ENCODE data around the gene MAG.

DNA sequence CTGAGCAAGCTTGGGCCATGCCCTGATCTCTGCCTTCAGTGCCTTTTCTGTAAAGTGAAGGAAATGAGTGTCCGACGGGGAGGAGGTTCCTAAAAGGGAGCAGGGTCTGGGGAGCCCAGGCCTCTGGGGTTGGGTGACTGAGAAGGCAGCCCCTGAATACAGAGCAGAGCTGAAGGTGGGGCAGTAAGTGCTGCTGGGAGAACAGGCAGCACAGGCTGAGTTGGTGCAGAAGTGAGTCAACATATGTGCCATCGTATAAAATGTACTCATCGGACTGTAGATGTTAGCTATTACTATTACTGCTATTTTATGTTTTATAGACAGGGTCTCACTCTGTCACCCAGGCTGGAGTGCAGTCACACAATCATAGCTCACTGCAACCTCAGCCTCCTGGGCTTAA, 10.7 kb upstream of the MAG start:
- TF ChIP-seq EZH2 (IDR thresholded peaks at IDR 0.05; ENCODE audit: borderline replicate concordance, low read length): no peak
- TF ChIP-seq, protein P1, sequence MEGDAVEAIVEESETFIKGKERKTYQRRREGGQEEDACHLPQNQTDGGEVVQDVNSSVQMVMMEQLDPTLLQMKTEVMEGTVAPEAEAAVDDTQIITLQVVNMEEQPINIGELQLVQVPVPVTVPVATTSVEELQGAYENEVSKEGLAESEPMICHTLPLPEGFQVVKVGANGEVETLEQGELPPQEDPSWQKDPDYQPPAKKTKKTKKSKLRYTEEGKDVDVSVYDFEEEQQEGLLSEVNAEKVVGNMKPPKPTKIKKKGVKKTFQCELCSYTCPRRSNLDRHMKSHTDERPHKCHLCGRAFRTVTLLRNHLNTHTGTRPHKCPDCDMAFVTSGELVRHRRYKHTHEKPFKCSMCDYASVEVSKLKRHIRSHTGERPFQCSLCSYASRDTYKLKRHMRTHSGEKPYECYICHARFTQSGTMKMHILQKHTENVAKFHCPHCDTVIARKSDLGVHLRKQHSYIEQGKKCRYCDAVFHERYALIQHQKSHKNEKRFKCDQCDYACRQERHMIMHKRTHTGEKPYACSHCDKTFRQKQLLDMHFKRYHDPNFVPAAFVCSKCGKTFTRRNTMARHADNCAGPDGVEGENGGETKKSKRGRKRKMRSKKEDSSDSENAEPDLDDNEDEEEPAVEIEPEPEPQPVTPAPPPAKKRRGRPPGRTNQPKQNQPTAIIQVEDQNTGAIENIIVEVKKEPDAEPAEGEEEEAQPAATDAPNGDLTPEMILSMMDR (IDR thresholded peaks at IDR 0.05; ENCODE audit: low read length): no peak

All from OCI-LY1 (cell line).